MCF 10A (cell line): ENCODE data around the gene MVP. TPM values are rescaled to one million over a fixed set of nuclear protein-coding genes. Genes with fewer than 3 reads are reported as not detected.

Experiments
- BruUV-seq: library from RNA; stranded (reverse); fragments of 400-500 nt; replicated peaks from 2 replicates; lab custom pipeline; 2021; lab: Mats Ljungman, UMichigan
- CTCF ChIA-PET: fragments of 300-600 bp; sonication (Branson Sonifier 250); formaldehyde crosslinking; extraction: SDS; loops from one replicate; lab custom pipeline; 2021; ENCODE audit warnings: antibody characterized with exemption, inconsistent platforms; lab: Yijun Ruan, JAX
- POLR2A ChIA-PET: fragments of 300-600, 350-650 bp; sonication (Branson Sonifier 250); formaldehyde crosslinking; extraction: SDS; loops from one replicate; lab custom pipeline; 2020; ENCODE audit warnings: antibody characterized with exemption, inconsistent platforms; lab: Yijun Ruan, JAX
- DNase-seq: peaks from one replicate; pipeline ENCODE4 v3.0.0-alpha.2; 2018; ENCODE audit not compliant: unreplicated experiment
- H3K27ac Mint-ChIP-seq: one replicate; pipeline ENCODE4 v1.8.0; 2022; ENCODE audit warnings: mild to moderate bottlenecking, low read depth, mixed read lengths; ENCODE audit not compliant: unreplicated experiment
- H3K27me3 Mint-ChIP-seq: one replicate; pipeline ENCODE4 v1.8.0; 2022; ENCODE audit warnings: mixed read lengths; ENCODE audit not compliant: insufficient read depth, unreplicated experiment
- H3K36me3 Mint-ChIP-seq: one replicate; pipeline ENCODE4 v1.8.0; 2022; ENCODE audit warnings: mild to moderate bottlenecking, moderate library complexity, mixed read lengths; ENCODE audit not compliant: insufficient read depth, unreplicated experiment
- H3K4me1 Mint-ChIP-seq: one replicate; pipeline ENCODE4 v1.8.0; 2022; ENCODE audit warnings: mixed read lengths; ENCODE audit not compliant: insufficient read depth, unreplicated experiment
- H3K4me3 Mint-ChIP-seq: one replicate; pipeline ENCODE4 v1.8.0; 2022; ENCODE audit warnings: mild to moderate bottlenecking, moderate library complexity, mixed read lengths; ENCODE audit not compliant: unreplicated experiment
- H3K9me3 Mint-ChIP-seq: one replicate; pipeline ENCODE4 v1.8.0; 2022; ENCODE audit warnings: mixed read lengths; ENCODE audit not compliant: unreplicated experiment
- intact Hi-C: fragments of 100-400 bp; cut with micrococcal nuclease; formaldehyde crosslinking; loops from 2 replicates; pipeline ENCODE4 v1.14.1; 2022
- total RNA-seq: library from RNA; stranded (reverse); gene quantifications from 2 replicates; pipeline ENCODE4 v1.2.3, GENCODE V29; 2022
- TF ChIP-seq, protein P1 (sequence below): fragments of 200-600 bp; IDR thresholded peaks from one replicate; pipeline ENCODE4 v1.8.0; 2022; ENCODE audit warnings: antibody characterized with exemption, mild to moderate bottlenecking; ENCODE audit not compliant: unreplicated experiment

Gene MVP
- total RNA-seq, 1 experiment from 2014 or later: 56.5 TPM

DNA sequence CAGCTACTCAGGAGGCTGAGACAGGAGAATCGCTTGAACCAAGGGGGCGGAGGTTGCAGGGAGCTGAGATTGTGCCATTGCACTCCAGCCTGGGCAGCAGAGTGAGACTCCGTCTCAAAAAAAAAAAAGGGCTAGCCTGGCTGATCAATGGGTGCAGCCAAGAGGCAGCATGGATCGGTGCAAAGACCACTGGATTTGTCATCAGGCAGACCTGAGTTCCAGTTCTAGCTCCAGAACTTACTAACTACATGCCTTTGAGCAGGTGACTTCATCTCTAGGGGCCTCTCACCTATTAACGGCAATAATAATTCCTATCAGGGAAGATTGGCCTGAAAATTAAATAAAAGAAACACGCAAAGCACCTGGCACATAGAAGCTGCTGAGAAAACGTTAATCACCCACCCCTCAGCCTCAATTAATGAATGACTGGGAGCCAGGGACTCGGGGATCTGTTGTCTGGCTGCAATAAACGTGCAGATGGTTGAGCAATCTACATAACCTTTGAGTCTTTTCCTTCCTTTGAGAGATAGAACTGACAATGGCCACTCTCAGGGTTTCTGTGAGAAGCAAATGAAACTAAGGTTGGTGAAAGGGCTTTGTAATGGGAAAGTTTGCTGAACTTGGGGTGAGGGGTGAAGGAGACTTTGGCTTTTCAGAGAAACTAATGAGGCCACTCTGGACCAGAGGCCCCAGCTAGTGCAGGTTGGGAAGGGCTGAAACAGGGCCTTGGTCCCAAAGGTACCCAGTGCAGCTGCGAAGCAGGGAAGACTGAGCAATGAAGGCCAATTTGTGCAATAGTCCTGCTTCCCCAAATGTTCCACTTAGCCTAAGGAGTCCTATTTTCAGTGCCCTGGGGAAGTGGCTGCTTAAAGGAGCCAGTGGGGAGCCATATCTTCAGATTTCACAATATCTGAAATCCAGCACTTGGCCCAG, 71.5 kb downstream of the MVP start:
- Mint-ChIP-seq H3K36me3 (no peaks in the 10 kb centered on the region), H3K27ac (no peak overlapping the region), H3K4me1 (no peaks in the 10 kb centered on the region), H3K27me3 (peaks cover 1% of the 10 kb centered on the region), H3K4me3 (no peak overlapping the region), H3K9me3 (no peaks in the 10 kb centered on the region)
- ChIA-PET CTCF (no interaction called here), POLR2A (interaction anchor here (0.6 kb wide), 1 partner anchor 19 kb away, joined by 3 read pairs; no protein-coding TSS in a partner anchor)
- TF ChIP-seq, protein P1, sequence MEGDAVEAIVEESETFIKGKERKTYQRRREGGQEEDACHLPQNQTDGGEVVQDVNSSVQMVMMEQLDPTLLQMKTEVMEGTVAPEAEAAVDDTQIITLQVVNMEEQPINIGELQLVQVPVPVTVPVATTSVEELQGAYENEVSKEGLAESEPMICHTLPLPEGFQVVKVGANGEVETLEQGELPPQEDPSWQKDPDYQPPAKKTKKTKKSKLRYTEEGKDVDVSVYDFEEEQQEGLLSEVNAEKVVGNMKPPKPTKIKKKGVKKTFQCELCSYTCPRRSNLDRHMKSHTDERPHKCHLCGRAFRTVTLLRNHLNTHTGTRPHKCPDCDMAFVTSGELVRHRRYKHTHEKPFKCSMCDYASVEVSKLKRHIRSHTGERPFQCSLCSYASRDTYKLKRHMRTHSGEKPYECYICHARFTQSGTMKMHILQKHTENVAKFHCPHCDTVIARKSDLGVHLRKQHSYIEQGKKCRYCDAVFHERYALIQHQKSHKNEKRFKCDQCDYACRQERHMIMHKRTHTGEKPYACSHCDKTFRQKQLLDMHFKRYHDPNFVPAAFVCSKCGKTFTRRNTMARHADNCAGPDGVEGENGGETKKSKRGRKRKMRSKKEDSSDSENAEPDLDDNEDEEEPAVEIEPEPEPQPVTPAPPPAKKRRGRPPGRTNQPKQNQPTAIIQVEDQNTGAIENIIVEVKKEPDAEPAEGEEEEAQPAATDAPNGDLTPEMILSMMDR: no peak
- no peak for DNase-seq
- intact Hi-C loops: no loop called here
- no TSS peak for BruUV-seq

DNA sequence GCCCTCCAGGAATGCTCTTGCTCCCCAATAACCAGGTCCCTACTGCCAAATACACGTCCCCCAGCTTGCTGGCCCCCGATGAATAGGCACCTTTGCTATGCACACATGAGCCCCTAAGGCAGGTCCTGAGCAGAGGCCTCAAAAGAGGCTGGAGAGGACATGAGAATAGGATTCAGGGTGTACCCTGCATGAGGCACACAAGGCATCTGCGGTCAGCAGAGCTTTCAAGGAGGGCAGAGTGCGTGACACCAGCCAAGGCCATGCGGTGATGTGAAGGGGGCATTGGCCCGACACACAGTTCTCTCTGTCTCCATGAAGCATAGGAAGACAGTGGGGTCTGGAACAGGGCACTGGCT, 72.2 kb downstream of the MVP start:
- H3K4me1 Mint-ChIP-seq: no peaks in the 10 kb centered on the region
- CTCF ChIA-PET: no interaction called here
- intact Hi-C loops: no loop called here

GRCh38 chr16:29893553-29893952, 73.3 kb downstream of the MVP start:
- intact Hi-C loops: no loop called here
- Mint-ChIP-seq H3K27me3 (peaks cover 19% of the 10 kb centered on the region), H3K27ac (no peak overlapping the region), H3K4me3 (no peak overlapping the region), H3K36me3 (no peaks in the 10 kb centered on the region), H3K9me3 (no peaks in the 10 kb centered on the region), H3K4me1 (no peaks in the 10 kb centered on the region)
- ChIA-PET POLR2A (interaction anchor here (0.7 kb wide), 2 partner anchors 9 to 23 kb away, joined by 4 to 5 read pairs; no protein-coding TSS in a partner anchor), CTCF (interaction anchor here (0.6 kb wide), 1 partner anchor 27 kb away, joined by 3 read pairs; no protein-coding TSS in a partner anchor)
- DNase-seq: no peak
- TF ChIP-seq, protein P1: no peak
- no TSS peak for BruUV-seq

More for the DNA sequence above, 72.2 kb downstream of the MVP start:
- Mint-ChIP-seq H3K36me3 (no peaks in the 10 kb centered on the region), H3K27me3 (peaks cover 8% of the 10 kb centered on the region), H3K4me3 (no peak overlapping the region), H3K27ac (no peak overlapping the region), H3K9me3 (no peaks in the 10 kb centered on the region)
- DNase-seq: no peak
- POLR2A ChIA-PET: no interaction called here
- TF ChIP-seq, protein P1: no peak
- BruUV-seq: no TSS peak

DNA sequence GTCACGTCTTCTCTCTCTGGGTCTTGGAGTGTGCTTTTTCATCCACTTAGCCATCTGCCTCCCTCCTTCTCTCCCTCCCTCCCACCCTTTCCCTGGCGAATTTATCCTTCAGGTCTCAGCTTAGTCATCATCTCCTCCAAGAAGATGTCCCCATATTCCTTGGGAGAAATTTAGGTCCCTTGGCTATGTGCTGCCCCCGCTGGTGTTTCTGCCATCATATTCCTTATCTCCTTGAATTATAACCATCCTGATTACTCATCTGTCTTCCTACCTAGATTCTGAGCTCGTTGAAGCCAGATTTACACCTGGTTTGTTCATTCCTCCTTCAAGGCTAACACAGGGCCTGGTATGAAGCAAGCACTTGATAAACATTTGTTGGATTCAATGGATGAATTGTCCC, 74.1 kb downstream of the MVP start:
- no peak overlapping the region for H3K4me3 Mint-ChIP-seq
- no TSS peak for BruUV-seq
- POLR2A ChIA-PET: interaction anchor here (0.7 kb wide), 1 partner anchor 10 kb away, joined by 4 read pairs; no protein-coding TSS in a partner anchor
- intact Hi-C loops: no loop called here
- TF ChIP-seq, protein P1: no peak
- H3K4me1 Mint-ChIP-seq: no peaks in the 10 kb centered on the region
- CTCF ChIA-PET: interaction anchor here (0.5 kb wide), 1 partner anchor 143 kb away, joined by 3 read pairs; no protein-coding TSS in a partner anchor
- H3K9me3 Mint-ChIP-seq: no peaks in the 10 kb centered on the region
- H3K27me3 Mint-ChIP-seq: peaks cover 27% of the 10 kb centered on the region
- H3K36me3 Mint-ChIP-seq: no peaks in the 10 kb centered on the region
- H3K27ac Mint-ChIP-seq: no peak overlapping the region
- DNase-seq: no peak
